GM18868 (cell line): ENCODE measurements around the gene ENOX2.
"Not testable (repeated sequence)": the region's sequence is repeated elsewhere in the genome, so short reads cannot be mapped to it uniquely, and the experiment has no call there.

Source experiments
- ATAC-seq: cut with Tn5 transposase; IDR thresholded peaks from one replicate; pipeline ENCODE4 v1.9.1; 2021; ENCODE audit warnings: mild to moderate bottlenecking, moderate library complexity; ENCODE audit not compliant: unreplicated experiment

The ENOX2 gene

GRCh38 chrX:130770615-130771014 is 132.4 kb downstream of the ENOX2 start:
- ATAC-seq: no peak

- ATAC-seq: no peak
Measured at GRCh38 chrX:130769835-130770234, 133.2 kb downstream of the ENOX2 start.

GRCh38 chrX:130758072-130758471 is 144.9 kb downstream of the ENOX2 start:
- no peak for ATAC-seq

- no peak for ATAC-seq
Measured at GRCh38 chrX:130756233-130756632, 146.8 kb downstream of the ENOX2 start.

GRCh38 chrX:130754353-130754752 is 148.7 kb downstream of the ENOX2 start:
- no peak for ATAC-seq

- ATAC-seq: no peak
Measured at GRCh38 chrX:130746709-130747342, 156.2 kb downstream of the ENOX2 start.

GRCh38 chrX:130746077-130746476 is 156.9 kb downstream of the ENOX2 start:
- ATAC-seq: no peak

GRCh38 chrX:130741584-130741983 is 161.4 kb downstream of the ENOX2 start:
- no peak for ATAC-seq

- no peak for ATAC-seq
Measured at GRCh38 chrX:130741151-130741550, 161.9 kb downstream of the ENOX2 start.

GRCh38 chrX:130738638-130739195 is 164.3 kb downstream of the ENOX2 start:
- no peak for ATAC-seq

GRCh38 chrX:130734713-130735112 is 168.3 kb downstream of the ENOX2 start:
- ATAC-seq: no peak

GRCh38 chrX:130728208-130728607 is 174.8 kb downstream of the ENOX2 start:
- ATAC-seq: no peak

GRCh38 chrX:130726661-130727060 is 176.3 kb downstream of the ENOX2 start:
- ATAC-seq: no peak

GRCh38 chrX:130725519-130725918 is 177.5 kb downstream of the ENOX2 start:
- no peak for ATAC-seq

GRCh38 chrX:130719413-130719812 is 183.6 kb downstream of the ENOX2 start:
- no peak for ATAC-seq

- no peak for ATAC-seq
Measured at GRCh38 chrX:130718137-130718536, 184.9 kb downstream of the ENOX2 start.

- no peak for ATAC-seq
Measured at GRCh38 chrX:130716781-130717413, 186.1 kb downstream of the ENOX2 start.

GRCh38 chrX:130716346-130716745 is 186.7 kb downstream of the ENOX2 start:
- no peak for ATAC-seq

GRCh38 chrX:130715299-130715698 is 187.7 kb downstream of the ENOX2 start:
- ATAC-seq: no peak

- no peak for ATAC-seq
Measured at GRCh38 chrX:130714665-130715064, 188.3 kb downstream of the ENOX2 start.

- no peak for ATAC-seq
Measured at GRCh38 chrX:130714135-130714534, 188.9 kb downstream of the ENOX2 start.

GRCh38 chrX:130709178-130709577 is 193.8 kb downstream of the ENOX2 start:
- not testable (repeated sequence) for ATAC-seq
